CD4-positive, alpha-beta T cell treated with Interleukin-17A for 1 hour (primary cell): ENCODE data around the gene PARVB.
A peak's percentile ranks its signal among the peaks of the same experiment; 100 is the strongest.

ENCODE experiments used
- DNase-seq: peaks from one replicate; pipeline ENCODE4 v3.0.0-alpha.2; 2020

Gene PARVB

GRCh38 chr22:44166498-44167276 is 142.6 kb downstream of the PARVB start:
- DNase-seq = no peak

GRCh38 chr22:44167501-44167900 is 143.4 kb downstream of the PARVB start:
- DNase-seq = no peak

GRCh38 chr22:44168206-44168605 is 144.1 kb downstream of the PARVB start:
- no peak for DNase-seq

GRCh38 chr22:44170470-44170869 is 146.4 kb downstream of the PARVB start:
- DNase-seq = no peak

GRCh38 chr22:44171561-44171960 is 147.5 kb downstream of the PARVB start:
- no peak for DNase-seq

- peak; percentile 28 for DNase-seq
Measured at GRCh38 chr22:44172370-44173108, 148.4 kb downstream of the PARVB start.

GRCh38 chr22:44173154-44173553 is 149.1 kb downstream of the PARVB start:
- DNase-seq = no peak

GRCh38 chr22:44175676-44176075 is 151.6 kb downstream of the PARVB start:
- no peak for DNase-seq

- DNase-seq = no peak
Measured at GRCh38 chr22:44179196-44179988, 155.3 kb downstream of the PARVB start.

GRCh38 chr22:44179989-44180705 is 156.0 kb downstream of the PARVB start:
- DNase-seq = no peak

- peak; percentile 76 for DNase-seq
Measured at GRCh38 chr22:44180706-44181032, 156.6 kb downstream of the PARVB start, which contains the start of gene PARVG. Gene PARVG, plus strand, starts transcription at chr22:44180925. Its CDS starts 2,405 bp downstream, at chr22:44183330.

GRCh38 chr22:44181033-44181911 is 157.2 kb downstream of the PARVB start:
- peak; percentile 69 for DNase-seq

- no peak for DNase-seq
Measured at GRCh38 chr22:44181912-44182587, 157.9 kb downstream of the PARVB start.

- peak; percentile 58 for DNase-seq
Measured at GRCh38 chr22:44182588-44183286, 158.6 kb downstream of the PARVB start.

GRCh38 chr22:44183287-44183588 is 159.1 kb downstream of the PARVB start:
- DNase-seq = no peak

GRCh38 chr22:44184006-44184405 is 159.9 kb downstream of the PARVB start:
- DNase-seq = no peak

GRCh38 chr22:44185237-44186120 is 161.4 kb downstream of the PARVB start:
- DNase-seq = no peak

- DNase-seq = no peak
Measured at GRCh38 chr22:44186121-44186510, 162.0 kb downstream of the PARVB start.

- no peak for DNase-seq
Measured at GRCh38 chr22:44186737-44187136, 162.6 kb downstream of the PARVB start.
